Type B pancreatic cell (in vitro differentiated cells): Measurements from ENCODE around the gene TNFAIP8L2. TPM values are rescaled to one million over a fixed set of nuclear protein-coding genes. Genes with fewer than 3 reads are reported as not detected.

Experiments used
- DNase-seq: peaks from one replicate; pipeline ENCODE4 v3.0.0; 2021; ENCODE audit warnings: mixed read lengths; ENCODE audit not compliant: unreplicated experiment; ENCODE audit errors: extremely low spot score
- H3K27ac Mint-ChIP-seq: 2 replicates; pipeline ENCODE4 v1.8.0; 2021; ENCODE audit warnings: mild to moderate bottlenecking, mixed read lengths
- H3K27me3 Mint-ChIP-seq: 2 replicates; pipeline ENCODE4 v1.8.0; 2021; ENCODE audit warnings: mixed read lengths
- H3K36me3 Mint-ChIP-seq: 2 replicates; pipeline ENCODE4 v1.8.0; 2021; ENCODE audit warnings: mixed read lengths
- H3K4me1 Mint-ChIP-seq: one replicate; pipeline ENCODE4 v1.8.0; 2021; ENCODE audit warnings: mixed read lengths; ENCODE audit not compliant: unreplicated experiment
- H3K4me3 Mint-ChIP-seq: 2 replicates; pipeline ENCODE4 v1.8.0; 2021; ENCODE audit warnings: mild to moderate bottlenecking, mixed read lengths
- H3K9me3 Mint-ChIP-seq: 2 replicates; pipeline ENCODE4 v1.8.0; 2021; ENCODE audit warnings: mixed read lengths
- total RNA-seq: library from RNA; stranded (reverse); gene quantifications from 2 replicates; pipeline ENCODE4 v1.2.1, GENCODE V29; 2021; ENCODE audit warnings: low replicate concordance
- TF ChIP-seq, protein P1 (sequence below): fragments of 200-600 bp; sonication (generic); conservative IDR thresholded peaks from 2 replicates; pipeline ENCODE4 v1.5.0; 2021; ENCODE audit warnings: antibody characterized with exemption, mild to moderate bottlenecking

TNFAIP8L2 gene
- total RNA-seq, 1 donor from 2014 or later, result not detected

DNA sequence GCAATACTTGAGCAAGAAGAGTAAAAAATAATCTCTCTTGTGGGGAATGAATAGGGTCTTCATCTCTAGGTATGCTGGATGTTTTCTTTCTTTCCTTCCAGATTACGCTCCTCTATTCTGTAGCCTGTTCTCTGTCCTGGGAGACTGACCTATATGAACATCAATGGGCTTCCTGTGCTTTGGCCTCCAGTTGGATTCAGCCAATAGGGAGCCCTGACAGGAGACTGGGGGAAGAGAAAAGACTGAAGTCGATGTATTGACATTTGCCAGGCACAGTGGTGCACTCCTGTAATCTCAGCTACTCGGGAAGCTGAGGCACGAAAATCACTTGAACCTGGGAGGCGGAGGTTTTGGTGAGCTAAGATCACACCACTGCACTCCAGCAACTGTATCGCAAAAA, 27.6 kb upstream of the TNFAIP8L2 start:
- TF ChIP-seq, protein P1, sequence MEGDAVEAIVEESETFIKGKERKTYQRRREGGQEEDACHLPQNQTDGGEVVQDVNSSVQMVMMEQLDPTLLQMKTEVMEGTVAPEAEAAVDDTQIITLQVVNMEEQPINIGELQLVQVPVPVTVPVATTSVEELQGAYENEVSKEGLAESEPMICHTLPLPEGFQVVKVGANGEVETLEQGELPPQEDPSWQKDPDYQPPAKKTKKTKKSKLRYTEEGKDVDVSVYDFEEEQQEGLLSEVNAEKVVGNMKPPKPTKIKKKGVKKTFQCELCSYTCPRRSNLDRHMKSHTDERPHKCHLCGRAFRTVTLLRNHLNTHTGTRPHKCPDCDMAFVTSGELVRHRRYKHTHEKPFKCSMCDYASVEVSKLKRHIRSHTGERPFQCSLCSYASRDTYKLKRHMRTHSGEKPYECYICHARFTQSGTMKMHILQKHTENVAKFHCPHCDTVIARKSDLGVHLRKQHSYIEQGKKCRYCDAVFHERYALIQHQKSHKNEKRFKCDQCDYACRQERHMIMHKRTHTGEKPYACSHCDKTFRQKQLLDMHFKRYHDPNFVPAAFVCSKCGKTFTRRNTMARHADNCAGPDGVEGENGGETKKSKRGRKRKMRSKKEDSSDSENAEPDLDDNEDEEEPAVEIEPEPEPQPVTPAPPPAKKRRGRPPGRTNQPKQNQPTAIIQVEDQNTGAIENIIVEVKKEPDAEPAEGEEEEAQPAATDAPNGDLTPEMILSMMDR, result no peak
- peaks cover 15% of the 10 kb centered on the region for H3K27me3 Mint-ChIP-seq
- no peak overlapping the region for H3K27ac Mint-ChIP-seq
- H3K4me3 Mint-ChIP-seq, result no peak overlapping the region
- no peaks in the 10 kb centered on the region for H3K4me1 Mint-ChIP-seq
- no peak for DNase-seq
- H3K36me3 Mint-ChIP-seq, result no peaks in the 10 kb centered on the region
- no peaks in the 10 kb centered on the region for H3K9me3 Mint-ChIP-seq

DNA sequence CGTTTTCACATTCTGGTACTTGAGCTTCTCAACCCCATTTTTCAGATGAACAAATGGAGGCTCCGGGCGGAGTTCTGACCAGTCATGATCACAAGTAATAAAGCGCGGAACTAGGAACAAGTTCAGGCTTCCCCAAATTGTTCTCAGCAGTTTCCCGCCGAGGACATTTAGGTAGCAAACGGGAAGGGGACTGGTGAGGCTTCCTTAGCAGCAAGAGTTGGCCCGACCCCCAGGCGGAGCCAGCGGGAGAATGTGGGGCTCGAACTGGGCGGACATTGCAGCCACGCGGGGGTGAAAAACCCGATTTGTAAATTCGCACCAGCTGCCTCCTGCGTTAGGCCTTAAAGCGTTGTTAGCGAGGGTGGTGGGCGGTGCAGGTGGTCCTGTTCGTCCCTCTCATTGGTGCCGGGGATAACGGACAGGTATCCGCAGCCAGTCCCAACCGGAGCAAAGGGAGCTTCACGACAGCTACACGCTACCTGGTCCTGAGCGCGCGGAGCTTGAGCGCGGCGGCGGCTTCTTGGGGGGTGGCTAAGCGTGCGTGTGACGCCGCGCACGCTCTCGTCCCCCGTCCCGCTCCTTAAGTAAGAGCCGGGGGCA, 25.4 kb upstream of the TNFAIP8L2 start:
- H3K36me3 Mint-ChIP-seq, result peaks cover 6% of the 10 kb centered on the region
- peaks cover 26% of the 10 kb centered on the region for H3K27me3 Mint-ChIP-seq
- peak overlapping the region; percentile 56 for H3K27ac Mint-ChIP-seq
- H3K4me3 Mint-ChIP-seq, result peak overlapping the region; percentile 88
- DNase-seq, result peak; percentile 86
- H3K4me1 Mint-ChIP-seq, result no peaks in the 10 kb centered on the region
- TF ChIP-seq, protein P1, result no peak
- no peaks in the 10 kb centered on the region for H3K9me3 Mint-ChIP-seq

DNA sequence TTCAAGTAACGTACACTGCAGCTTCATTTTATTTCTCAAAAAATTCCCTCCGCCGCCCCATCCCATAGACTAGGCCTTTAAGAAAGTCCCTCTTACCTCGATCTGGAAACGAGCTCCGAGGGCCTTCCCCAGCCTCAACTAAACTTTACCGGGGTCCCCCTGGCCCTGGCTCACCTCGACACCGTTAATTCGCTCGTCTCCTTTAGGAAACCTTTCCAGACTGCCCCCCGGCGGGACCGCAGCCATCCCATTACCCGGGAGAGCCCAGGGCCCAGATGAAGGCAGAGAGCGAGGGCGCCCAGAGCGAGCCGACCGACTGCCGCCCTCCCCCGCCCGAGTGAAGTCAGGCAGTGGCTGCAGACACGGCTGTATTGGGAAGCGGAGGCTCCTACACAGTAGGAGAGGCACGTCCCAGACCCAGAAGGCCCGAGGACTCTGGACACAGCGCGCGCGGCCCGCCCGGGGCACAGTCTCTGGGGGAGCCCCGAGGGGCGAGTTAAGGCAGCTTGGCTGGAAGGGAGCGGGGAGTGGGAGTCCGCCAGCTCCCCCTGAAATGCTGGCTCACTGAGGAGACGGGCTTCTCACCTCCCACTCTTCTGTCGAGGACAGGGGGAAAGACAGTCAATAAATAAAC, 24.6 kb upstream of the TNFAIP8L2 start:
- Mint-ChIP-seq H3K9me3 (no peaks in the 10 kb centered on the region), H3K27me3 (peaks cover 26% of the 10 kb centered on the region)

DNA sequence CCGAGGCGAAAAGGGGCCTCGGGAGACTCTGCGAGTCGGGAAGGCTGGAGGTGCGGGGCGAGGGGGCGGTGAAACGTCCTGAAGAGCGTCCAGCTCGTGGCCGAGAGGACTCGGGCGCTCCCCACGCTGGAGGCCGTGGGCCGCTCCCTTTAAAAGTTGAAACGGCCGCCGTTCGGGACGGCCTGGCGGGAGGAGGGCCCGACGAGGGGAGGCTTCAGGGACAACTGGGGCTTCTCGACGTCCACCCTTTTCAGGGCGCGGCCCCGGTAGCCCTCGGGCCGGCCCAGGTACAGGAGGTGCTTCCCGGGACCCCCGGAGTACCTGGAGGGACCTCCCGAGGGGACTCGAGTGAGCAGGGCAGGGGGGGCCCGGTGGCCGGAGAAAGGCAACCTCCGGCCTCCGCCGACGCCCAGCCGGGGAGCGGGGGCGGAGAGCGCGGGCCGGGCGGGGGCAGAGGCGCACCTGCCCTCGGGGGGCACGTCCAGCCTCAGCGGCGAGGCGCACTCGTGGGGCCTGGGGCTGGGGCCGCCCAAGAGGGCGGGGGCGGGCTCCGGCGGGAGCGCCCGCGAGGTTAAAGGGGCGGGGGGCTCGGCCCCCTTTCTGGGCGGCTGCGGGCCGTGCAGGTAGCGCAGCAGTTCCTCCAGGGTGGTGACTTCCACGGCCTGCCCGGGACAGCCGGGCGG, 24.0 kb upstream of the TNFAIP8L2 start:
- H3K27me3 Mint-ChIP-seq, result peaks cover 26% of the 10 kb centered on the region
- no peak overlapping the region for H3K27ac Mint-ChIP-seq
- H3K36me3 Mint-ChIP-seq, result peaks cover 12% of the 10 kb centered on the region
- no peak for DNase-seq
- peak overlapping the region; percentile 88 for H3K4me3 Mint-ChIP-seq
- TF ChIP-seq, protein P1, result no peak
- H3K4me1 Mint-ChIP-seq, result no peaks in the 10 kb centered on the region
- H3K9me3 Mint-ChIP-seq, result no peaks in the 10 kb centered on the region

More for the DNA sequence above, 24.6 kb upstream of the TNFAIP8L2 start:
- TF ChIP-seq, protein P1, result no peak
- peaks cover 11% of the 10 kb centered on the region for H3K36me3 Mint-ChIP-seq
- peak overlapping the region; percentile 56 for H3K27ac Mint-ChIP-seq
- H3K4me3 Mint-ChIP-seq, result peak overlapping the region; percentile 88
- H3K4me1 Mint-ChIP-seq, result no peaks in the 10 kb centered on the region
- no peak for DNase-seq

DNA sequence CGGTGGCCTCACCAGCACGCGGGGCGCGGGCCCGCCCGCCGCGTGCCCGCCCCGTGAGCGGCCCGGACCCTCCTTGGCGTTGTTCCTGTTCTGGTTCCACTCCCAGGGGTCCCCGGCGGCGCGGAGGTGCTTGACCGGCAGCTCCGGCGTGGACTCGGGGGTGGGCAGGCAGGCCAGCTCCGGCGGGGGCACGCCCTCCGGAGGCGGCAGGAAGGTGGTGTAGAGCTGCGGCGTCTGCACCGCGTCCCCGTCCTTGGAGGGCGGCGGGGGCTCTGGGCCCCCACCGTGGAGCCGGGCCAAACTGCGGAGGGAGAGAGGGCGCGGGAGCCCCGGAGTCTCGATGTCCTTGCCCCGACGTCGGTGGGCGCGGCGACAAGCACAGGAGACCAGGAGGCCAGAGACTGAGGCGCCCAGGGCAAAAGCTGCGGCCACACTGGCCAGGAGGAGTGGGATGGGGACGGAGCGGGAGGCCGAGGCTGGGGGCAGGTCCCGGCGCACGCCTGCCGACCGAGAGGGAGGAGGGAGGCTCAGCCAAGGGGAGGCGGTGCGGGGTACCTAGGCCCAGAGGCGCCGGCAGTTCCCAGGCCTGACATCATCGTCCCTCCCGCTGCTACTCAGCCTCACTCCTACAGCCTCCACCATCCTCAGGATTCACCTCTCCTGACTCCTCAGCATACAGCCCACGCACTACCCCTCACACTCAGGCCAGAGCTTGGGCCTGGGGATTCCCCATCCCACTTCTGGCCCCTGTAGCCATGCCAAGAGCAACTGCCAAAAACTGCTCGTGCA, 23.2 kb upstream of the TNFAIP8L2 start:
- H3K4me1 Mint-ChIP-seq, result no peaks in the 10 kb centered on the region
- H3K27ac Mint-ChIP-seq, result no peak overlapping the region
- peaks cover 12% of the 10 kb centered on the region for H3K36me3 Mint-ChIP-seq
- no peak overlapping the region for H3K4me3 Mint-ChIP-seq
- DNase-seq, result no peak
- TF ChIP-seq, protein P1, result no peak
- peaks cover 26% of the 10 kb centered on the region for H3K27me3 Mint-ChIP-seq
- H3K9me3 Mint-ChIP-seq, result no peaks in the 10 kb centered on the region
